Testis (tissue), 3 donors: ENCODE measurements around the gene HOXA5. TPM values are rescaled to one million over a fixed set of nuclear protein-coding genes. Genes with fewer than 3 reads are reported as not detected.

Experiments used
- DNase-seq: peaks from one replicate; pipeline ENCODE4 v3.0.0-alpha.2; 2019
- H3K27ac ChIP-seq, 2 donors: fragments of 200-600 bp; sonication (generic); one replicate each; pipeline ENCODE4 v1.5.1; 2019
- H3K27me3 ChIP-seq: fragments of 200-600 bp; sonication (generic); one replicate; pipeline ENCODE4 v1.5.1; 2019
- H3K36me3 ChIP-seq: fragments of 200-600 bp; sonication (generic); one replicate; pipeline ENCODE4 v1.5.1; 2017; ENCODE audit warnings: low read depth; ENCODE audit errors: missing control alignments
- H3K4me1 ChIP-seq: fragments of 200-600 bp; sonication (generic); one replicate; pipeline ENCODE4 v1.5.1; 2019
- H3K4me3 ChIP-seq, 2 donors: fragments of 200-600 bp; sonication (generic); one replicate each; pipeline ENCODE4 v1.5.1; 2017 to 2019
- H3K9me3 ChIP-seq: fragments of 200-600 bp; sonication (generic); one replicate; pipeline ENCODE4 v1.5.1; 2017
- CTCF ChIP-seq, 3 experiments: fragments of 450-650 bp in 2 of 3; fragments of 200-600 bp in 1 of 3; sonication (generic) in 1 of 3; IDR thresholded peaks; one replicate each; pipeline ENCODE4 v1.5.1; 2016 to 2019; ENCODE audit warnings: antibody characterized with exemption in 3 of 3, mild to moderate bottlenecking in 2 of 3, moderate library complexity in 1 of 3
- POLR2A ChIP-seq: fragments of 450-650 bp; IDR thresholded peaks from one replicate; pipeline ENCODE4 v1.6.1; 2017; ENCODE audit warnings: antibody characterized with exemption, mild to moderate bottlenecking, moderate library complexity
- WGBS, 2 donors: methylation state at CpG; one replicate each; pipeline ENCODE4 v1.1.5; 2018; 5-methylcytosine and 5-hydroxymethylcytosine counted together
- intact Hi-C: fragments of 100-400 bp; cut with DNase I; formaldehyde crosslinking; loops from one replicate; pipeline ENCODE4 v1.15.1; 2023; ENCODE audit warnings: low total_unique reads
- polyA plus RNA-seq: library from polyadenylated mRNA; stranded (reverse); fragments of 350-450 nt; fragmentation: Illumina TruSeq; extraction: RNeasy Lipid Tissue Mini Kit (QIAGEN cat#74804); gene quantifications from one replicate; pipeline ENCODE4 v1.2.3, GENCODE V29; 2014; ENCODE audit warnings: low read depth, low replicate concordance; ENCODE audit not compliant: insufficient read depth
- total RNA-seq, 2 donors: library from RNA; depleted of rRNA; stranded (reverse); fragments of >200 nt; gene quantifications; one replicate each; pipeline ENCODE4 v1.2.3, GENCODE V29; 2016

Gene HOXA5
- total and polyA plus RNA-seq, 3 donors from 2014 or later, result 0.63 to 7.6 TPM; not detected in 1

- Histone ChIP-seq H3K27ac (no peak overlapping the region), H3K27me3 (no peaks in the 10 kb centered on the region), H3K36me3 (no peaks in the 10 kb centered on the region), H3K9me3 (no peaks in the 10 kb centered on the region), H3K4me1 (peaks cover 4% of the 10 kb centered on the region), H3K4me3 (no peak overlapping the region)
- intact Hi-C loops, result no loop called here
- 49 to 66% methylated on average over 11 of the region's 11 CpGs for WGBS, 2 donors
- no peak for DNase-seq
- TF ChIP-seq CTCF (IDR thresholded peaks at IDR 0.05), result no peak
- no peak for TF ChIP-seq POLR2A
Measured at GRCh38 chr7:27145914-27146412, 2.5 kb upstream of the HOXA5 start.

GRCh38 chr7:27145165-27145913 lies 1.9 kb upstream of the HOXA5 start:
- Histone ChIP-seq H3K4me3 (peak overlapping the region in 1 of 2 donors; percentile 10), H3K27me3 (no peaks in the 10 kb centered on the region), H3K27ac (no peak overlapping the region), H3K4me1 (peaks cover 4% of the 10 kb centered on the region), H3K36me3 (no peaks in the 10 kb centered on the region), H3K9me3 (no peaks in the 10 kb centered on the region)
- 30 to 34% methylated on average over 43 to 47 of the region's 47 CpGs for WGBS, 2 donors
- intact Hi-C loops, result no loop called here
- TF ChIP-seq POLR2A (no peak), CTCF (IDR thresholded peaks at IDR 0.05) (no peak)
- peak; percentile 11 for DNase-seq

GRCh38 chr7:27144781-27145164 lies 1.3 kb upstream of the HOXA5 start:
- intact Hi-C loops, result no loop called here
- WGBS, 2 donors, result 8 to 20% methylated on average over 5 to 22 of the region's 31 CpGs
- no peak overlapping the region for H3K27ac ChIP-seq
- H3K4me1 ChIP-seq, result peaks cover 4% of the 10 kb centered on the region
- no peaks in the 10 kb centered on the region for H3K27me3 ChIP-seq
- H3K4me3 ChIP-seq, result peak overlapping the region in 1 of 2 donors; percentile 10
- H3K9me3 ChIP-seq, result no peaks in the 10 kb centered on the region
- DNase-seq, result peak; percentile 12
- no peak for TF ChIP-seq CTCF (IDR thresholded peaks at IDR 0.05)
- TF ChIP-seq POLR2A, result no peak
- H3K36me3 ChIP-seq, result no peaks in the 10 kb centered on the region

GRCh38 chr7:27143950-27144780 lies 684 bp upstream of the HOXA5 start:
- H3K4me1 ChIP-seq, result peaks cover 4% of the 10 kb centered on the region
- no peaks in the 10 kb centered on the region for H3K36me3 ChIP-seq
- WGBS, 2 donors, result 24 to 30% methylated on average over 35 to 40 of the region's 40 CpGs
- DNase-seq, result peak; percentile 7
- TF ChIP-seq CTCF (IDR thresholded peaks at IDR 0.05) (no peak), POLR2A (no peak)
- H3K4me3 ChIP-seq, result peak overlapping the region in 1 of 2 donors; percentile 46
- no peaks in the 10 kb centered on the region for H3K27me3 ChIP-seq
- intact Hi-C loops, result no loop called here
- no peak overlapping the region for H3K27ac ChIP-seq
- H3K9me3 ChIP-seq, result no peaks in the 10 kb centered on the region
